Body of pancreas (tissue), 4 donors: ENCODE measurements around the gene EXT2. TPM values are rescaled to one million over a fixed set of nuclear protein-coding genes. Genes with fewer than 3 reads are reported as not detected.

Experiments used
- ATAC-seq: fragments of 150-250 bp; one replicate; pipeline ENCODE4 v1.9.1; 2016
- DNase-seq, 4 donors: peaks; one replicate each; pipeline ENCODE4 v3.0.0-alpha.2; 2019
- H3K27ac ChIP-seq, 4 donors: fragments of 200-600 bp; sonication (generic); 1 replicate in 3 of 4; 2 replicates in 1 of 4; pipeline versions ENCODE4 v1.5.1 to v1.6.1; 2016 to 2019; ENCODE audit warnings: mild to moderate bottlenecking in 1 of 4, mixed read lengths in 1 of 4, moderate library complexity in 1 of 4
- H3K27me3 ChIP-seq, 2 donors: fragments of 200-600 bp; sonication (generic); one replicate each; pipeline ENCODE4 v1.6.0; 2016; ENCODE audit warnings: mild to moderate bottlenecking in 1 of 2
- H3K36me3 ChIP-seq, 2 donors: fragments of 200-600 bp; sonication (generic); replicated peaks in 1 of 2; 2 replicates each; pipeline ENCODE4 v1.5.1; 2016; ENCODE audit warnings: low read depth in 2 of 2; ENCODE audit not compliant: insufficient read depth in 1 of 2
- H3K4me1 ChIP-seq: fragments of 200-600 bp; sonication (generic); one replicate; pipeline ENCODE4 v1.6.0; 2016
- H3K4me3 ChIP-seq, 2 donors: fragments of 200-600 bp; sonication (generic); 1 replicate in 1 of 2; 2 replicates in 1 of 2; pipeline ENCODE4 v1.5.1; 2016 to 2019
- H3K9me3 ChIP-seq, 3 donors: fragments of 200-600 bp; sonication (generic); 1 replicate in 2 of 3; 2 replicates in 1 of 3; pipeline ENCODE4 v1.5.1; 2016
- CTCF ChIP-seq, 7 experiments: fragments of 450-650 bp in 4 of 7; fragments of 200-600 bp in 3 of 7; sonication (generic) in 3 of 7; IDR thresholded peaks; one replicate each; pipeline ENCODE4 v1.5.1; 2016 to 2019; ENCODE audit warnings: antibody characterized with exemption in 7 of 7
- POLR2A ChIP-seq, 3 donors: fragments of 450-650 bp; IDR thresholded peaks; one replicate each; pipeline ENCODE4 v1.6.1; 2016; ENCODE audit warnings: antibody characterized with exemption in 3 of 3, mild to moderate bottlenecking in 2 of 3
- WGBS, 2 donors: methylation state at CpG; one replicate each; pipeline ENCODE4 v1.1.5; 2017; 5-methylcytosine and 5-hydroxymethylcytosine counted together
- intact Hi-C: fragments of 100-400 bp; cut with DNase I; formaldehyde crosslinking; loops from one replicate; pipeline ENCODE4 v1.15.1; 2023
- total RNA-seq, 2 donors: library from RNA; depleted of rRNA; stranded (reverse); fragments of >200 nt; gene quantifications; one replicate each; pipeline ENCODE4 v1.1.0, GENCODE V29; 2016

Gene EXT2
- total RNA-seq, 2 donors from 2014 or later: 21.4 to 34.2 TPM

DNA sequence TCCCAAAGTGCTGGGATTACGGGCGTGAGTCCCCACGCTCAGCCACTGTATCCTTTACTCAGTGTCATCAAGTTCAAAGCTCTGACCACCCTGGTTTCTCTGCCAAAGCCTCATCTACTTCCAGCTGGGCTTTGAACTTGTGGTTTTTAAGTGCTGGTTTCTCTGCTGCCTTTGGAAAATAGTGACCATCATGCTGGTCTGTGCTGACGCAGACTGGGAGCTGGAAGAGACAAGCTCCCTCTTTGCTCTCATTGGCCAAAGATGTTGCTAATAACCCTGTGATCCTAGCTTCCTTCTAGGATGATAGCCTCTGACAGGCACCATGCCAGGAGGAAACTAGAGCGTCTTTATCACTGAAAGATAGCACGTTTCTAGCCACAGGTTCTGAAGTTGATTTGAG lies 152.0 kb downstream of the EXT2 start:
- H3K4me1 ChIP-seq: peaks cover 16% of the 10 kb centered on the region
- no peak overlapping the region for H3K27ac ChIP-seq
- DNase-seq: no peak
- no peak for TF ChIP-seq CTCF (IDR thresholded peaks at IDR 0.05)
- TF ChIP-seq POLR2A (IDR thresholded peaks at IDR 0.05): no peak
- ATAC-seq: no peak
- H3K27me3 ChIP-seq: no peaks in the 10 kb centered on the region
- no peaks in the 10 kb centered on the region for H3K36me3 ChIP-seq
- H3K4me3 ChIP-seq: no peak overlapping the region
- peaks cover 0 to 5% (median 0%) of the 10 kb centered on the region in 3 donors for H3K9me3 ChIP-seq
- intact Hi-C loops: no loop called here
- 73 to 74% methylated on average over 5 to 6 of the region's 6 CpGs for WGBS, 2 donors

DNA sequence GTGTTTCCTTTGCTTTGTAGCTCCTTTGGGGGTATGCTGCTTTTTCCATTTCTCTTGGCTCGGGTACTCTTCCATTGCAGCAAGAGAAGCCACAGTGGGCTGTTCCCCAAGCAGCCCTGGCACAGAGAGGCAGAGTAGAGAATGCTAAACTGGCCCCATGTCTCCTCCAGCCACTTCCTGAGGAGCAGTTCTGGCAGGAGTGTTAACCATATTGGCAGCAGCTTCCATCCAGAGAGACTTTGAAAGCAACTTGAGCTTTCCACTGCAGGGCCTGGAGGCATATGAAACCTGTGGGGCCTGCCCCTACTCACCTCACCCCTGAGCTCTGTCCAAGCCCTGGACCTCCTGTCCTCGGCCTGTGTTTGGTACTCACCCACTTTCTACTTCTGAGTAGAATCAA lies 152.6 kb downstream of the EXT2 start:
- no peak overlapping the region for H3K4me3 ChIP-seq
- H3K4me1 ChIP-seq: peaks cover 10% of the 10 kb centered on the region
- 94 to 97% methylated on average over 2 of the region's 2 CpGs for WGBS, 2 donors
- no peaks in the 10 kb centered on the region for H3K36me3 ChIP-seq
- no peak overlapping the region for H3K27ac ChIP-seq
- no peak for DNase-seq
- ATAC-seq: no peak
- TF ChIP-seq POLR2A (IDR thresholded peaks at IDR 0.05) (no peak), CTCF (IDR thresholded peaks at IDR 0.05) (no peak)
- peaks cover 0 to 11% (median 0%) of the 10 kb centered on the region in 3 donors for H3K9me3 ChIP-seq
- intact Hi-C loops: no loop called here
- no peaks in the 10 kb centered on the region for H3K27me3 ChIP-seq

- WGBS, 2 donors: 86 to 92% methylated on average over 6 of the region's 6 CpGs
These were observed 154.9 kb downstream of the EXT2 start for GRCh38 chr11:44250421-44250820.

DNA sequence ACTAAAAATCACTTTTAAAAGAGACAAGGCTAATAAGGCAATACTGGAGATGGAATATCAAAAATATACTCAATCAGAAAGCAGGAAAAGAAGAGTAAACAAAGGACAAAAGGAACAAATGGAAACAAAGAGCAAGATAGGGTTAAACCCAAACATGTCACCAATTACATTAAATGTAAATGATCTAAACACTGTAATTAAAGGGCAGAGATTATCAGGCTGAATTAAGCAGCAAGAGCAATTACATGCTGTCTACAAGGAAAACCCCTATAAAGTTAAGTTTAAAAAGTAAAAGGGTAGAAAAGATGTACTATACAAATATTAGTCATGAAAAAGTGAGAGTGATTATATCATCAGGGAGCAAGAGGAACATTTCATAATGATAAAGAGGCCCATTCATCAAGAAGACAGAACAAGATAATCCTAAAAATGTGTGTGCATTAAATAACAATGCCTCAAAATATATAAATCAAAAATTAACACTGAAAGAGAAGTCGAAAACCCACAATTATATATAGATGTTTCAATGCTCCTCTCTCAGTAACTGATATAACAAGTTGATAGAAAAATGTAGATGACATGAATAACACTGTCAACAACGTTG lies 157.6 kb downstream of the EXT2 start:
- Histone ChIP-seq H3K27ac (no peak overlapping the region), H3K36me3 (no peaks in the 10 kb centered on the region), H3K4me3 (no peak overlapping the region), H3K4me1 (no peaks in the 10 kb centered on the region), H3K9me3 (peaks cover 0 to 13% (median 0%) of the 10 kb centered on the region in 3 donors), H3K27me3 (no peaks in the 10 kb centered on the region)
- DNase-seq (no peak), ATAC-seq (no peak)
- WGBS, 2 donors: 89 to 92% methylated on average over 2 of the region's 2 CpGs
- intact Hi-C loops: no loop called here
- no peak for TF ChIP-seq CTCF (IDR thresholded peaks at IDR 0.05)
- no peak for TF ChIP-seq POLR2A (IDR thresholded peaks at IDR 0.05)

More at GRCh38 chr11:44250421-44250820, 154.9 kb downstream of the EXT2 start:
- H3K4me1 ChIP-seq: no peaks in the 10 kb centered on the region
- ATAC-seq: no peak
- peaks cover 0 to 13% (median 0%) of the 10 kb centered on the region in 3 donors for H3K9me3 ChIP-seq
- intact Hi-C loops: no loop called here
- TF ChIP-seq CTCF (IDR thresholded peaks at IDR 0.05) (no peak), POLR2A (IDR thresholded peaks at IDR 0.05) (no peak)
- H3K36me3 ChIP-seq: no peaks in the 10 kb centered on the region
- no peak overlapping the region for H3K4me3 ChIP-seq
- H3K27me3 ChIP-seq: no peaks in the 10 kb centered on the region
- no peak for DNase-seq
- no peak overlapping the region for H3K27ac ChIP-seq
